Rectal smooth muscle tissue (tissue), 1 donor: ENCODE measurements around the gene IL24.
A peak's percentile ranks its signal among the peaks of the same experiment; 100 is the strongest.
"Not testable (repeated sequence)": the region's sequence is repeated elsewhere in the genome, so short reads cannot be mapped to it uniquely, and the experiment has no call there.

Experiments
- H3K27ac ChIP-seq: one replicate; pipeline ENCODE4 v1.7.0; 2013; ENCODE audit warnings: low read depth, low read length, inconsistent platforms
- H3K27me3 ChIP-seq: one replicate; pipeline ENCODE4 v1.7.0; 2013; ENCODE audit warnings: low read length; ENCODE audit not compliant: control insufficient read depth, insufficient read depth
- H3K36me3 ChIP-seq: one replicate; pipeline ENCODE4 v1.7.0; 2013; ENCODE audit warnings: low read length; ENCODE audit not compliant: control insufficient read depth, insufficient read depth
- H3K4me1 ChIP-seq: one replicate; pipeline ENCODE4 v1.7.0; 2013; ENCODE audit warnings: low read length; ENCODE audit not compliant: control insufficient read depth, insufficient read depth
- H3K4me3 ChIP-seq: one replicate; pipeline ENCODE4 v1.7.0; 2013; ENCODE audit warnings: low read length
- H3K9ac ChIP-seq: one replicate; pipeline ENCODE4 v1.7.0; 2013; ENCODE audit warnings: low read length

IL24 gene

DNA sequence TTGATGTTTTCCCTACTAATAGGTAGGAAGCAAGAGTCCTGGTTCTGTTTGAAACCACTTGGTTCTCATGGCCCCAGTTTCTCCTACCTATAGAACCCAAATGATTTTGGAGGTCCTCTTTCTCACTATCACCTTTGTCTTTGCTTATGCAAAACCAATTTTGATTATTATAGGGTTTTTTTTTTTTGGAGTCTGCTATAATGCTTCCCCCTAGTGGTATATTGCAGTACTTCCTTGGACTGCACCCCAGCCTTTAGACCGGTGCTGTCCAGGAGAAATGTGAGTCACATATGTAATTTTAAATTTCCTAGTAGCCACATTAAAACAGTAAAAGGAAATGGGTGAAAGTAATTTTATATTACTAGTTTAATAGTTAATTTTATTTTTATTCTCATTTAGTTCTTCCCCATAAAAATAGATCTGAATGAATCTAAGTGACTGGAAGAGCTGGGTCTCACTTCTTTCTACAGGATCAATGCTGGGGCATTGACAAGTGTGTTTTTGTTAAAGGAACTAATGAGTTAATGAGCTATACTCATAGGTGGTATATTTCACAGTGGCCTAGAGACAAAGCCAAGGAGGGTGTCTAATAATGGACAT lies 13.9 kb downstream of the IL24 start:
- Histone ChIP-seq H3K4me1 (peaks cover 4% of the 10 kb centered on the region), H3K27me3 (peaks cover 10% of the 10 kb centered on the region), H3K27ac (no peak overlapping the region), H3K4me3 (no peak overlapping the region), H3K9ac (no peak overlapping the region), H3K36me3 (no peaks in the 10 kb centered on the region)

DNA sequence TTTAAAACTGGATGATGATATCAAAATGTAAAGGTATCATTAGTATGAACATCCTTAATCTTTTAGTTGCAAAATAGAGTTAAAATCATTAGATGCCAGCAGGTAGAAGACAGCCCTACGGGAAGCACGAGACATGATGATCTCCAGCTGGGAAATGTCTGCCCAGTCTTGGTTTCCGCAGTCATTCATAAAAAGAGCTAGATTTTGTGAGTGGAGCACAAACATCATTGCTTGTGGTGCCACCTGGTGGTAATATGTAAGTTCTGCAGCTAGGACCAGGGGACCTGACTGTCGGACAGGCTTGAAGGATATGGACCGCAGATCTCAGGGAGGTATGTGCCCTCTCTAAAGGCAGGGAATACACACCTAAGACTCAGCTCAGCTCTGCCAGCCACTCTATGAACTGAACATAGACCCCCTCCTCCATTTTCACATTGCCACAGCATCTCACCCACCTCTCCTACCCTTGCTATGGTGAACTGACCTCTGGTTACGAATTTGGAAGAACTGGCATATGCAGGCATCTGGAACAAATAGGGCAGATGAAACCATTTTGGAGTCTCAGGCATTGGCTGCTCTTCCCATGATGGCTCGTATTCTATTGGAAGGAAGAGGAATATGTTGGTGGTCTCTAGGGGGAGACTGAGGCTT lies 15.3 kb downstream of the IL24 start:
- H3K9ac ChIP-seq, result no peak overlapping the region
- no peaks in the 10 kb centered on the region for H3K36me3 ChIP-seq
- H3K4me1 ChIP-seq, result peaks cover 4% of the 10 kb centered on the region
- H3K27me3 ChIP-seq, result peaks cover 10% of the 10 kb centered on the region
- no peak overlapping the region for H3K27ac ChIP-seq
- no peak overlapping the region for H3K4me3 ChIP-seq

DNA sequence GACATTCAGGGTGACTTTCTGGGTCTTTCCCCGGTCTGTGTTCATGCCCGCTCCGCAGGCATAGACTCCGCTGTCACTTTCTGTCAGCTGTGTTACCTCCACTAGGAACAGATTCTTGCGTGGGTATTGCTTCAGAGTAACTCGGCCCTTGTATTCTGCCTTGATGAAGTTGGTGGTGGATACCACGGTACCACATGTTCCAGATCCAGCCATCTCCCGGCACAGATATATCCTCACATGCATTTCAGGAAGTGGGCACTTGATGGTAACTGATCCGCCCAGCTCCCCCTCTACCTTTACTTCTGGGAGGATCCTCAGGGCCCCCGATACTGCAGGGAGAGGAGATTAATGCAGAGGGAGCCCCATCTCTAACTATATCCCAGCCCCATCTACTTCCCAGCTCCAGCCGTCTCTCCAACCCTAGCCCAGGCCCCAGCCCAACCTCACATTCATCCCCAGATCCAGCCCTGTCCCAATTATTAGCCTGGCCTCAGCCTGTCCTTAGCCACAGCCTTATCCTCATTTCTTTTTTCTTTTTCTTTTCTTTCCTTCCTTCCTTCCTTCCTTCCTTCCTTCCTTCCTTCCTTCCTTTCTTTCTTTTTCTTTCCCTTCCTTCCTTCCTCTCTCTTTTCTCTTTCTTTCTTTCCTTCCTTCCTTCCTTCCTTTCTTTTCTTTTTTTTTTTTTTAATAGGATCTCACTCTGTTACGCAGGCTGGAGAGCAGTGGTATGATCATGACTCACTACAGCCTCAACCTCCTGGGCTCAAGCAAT lies 16.7 kb downstream of the IL24 start:
- Histone ChIP-seq H3K9ac (no peak overlapping the region), H3K4me3 (no peak overlapping the region), H3K4me1 (peaks cover 4% of the 10 kb centered on the region), H3K36me3 (no peaks in the 10 kb centered on the region), H3K27ac (no peak overlapping the region), H3K27me3 (peaks cover 10% of the 10 kb centered on the region)

DNA sequence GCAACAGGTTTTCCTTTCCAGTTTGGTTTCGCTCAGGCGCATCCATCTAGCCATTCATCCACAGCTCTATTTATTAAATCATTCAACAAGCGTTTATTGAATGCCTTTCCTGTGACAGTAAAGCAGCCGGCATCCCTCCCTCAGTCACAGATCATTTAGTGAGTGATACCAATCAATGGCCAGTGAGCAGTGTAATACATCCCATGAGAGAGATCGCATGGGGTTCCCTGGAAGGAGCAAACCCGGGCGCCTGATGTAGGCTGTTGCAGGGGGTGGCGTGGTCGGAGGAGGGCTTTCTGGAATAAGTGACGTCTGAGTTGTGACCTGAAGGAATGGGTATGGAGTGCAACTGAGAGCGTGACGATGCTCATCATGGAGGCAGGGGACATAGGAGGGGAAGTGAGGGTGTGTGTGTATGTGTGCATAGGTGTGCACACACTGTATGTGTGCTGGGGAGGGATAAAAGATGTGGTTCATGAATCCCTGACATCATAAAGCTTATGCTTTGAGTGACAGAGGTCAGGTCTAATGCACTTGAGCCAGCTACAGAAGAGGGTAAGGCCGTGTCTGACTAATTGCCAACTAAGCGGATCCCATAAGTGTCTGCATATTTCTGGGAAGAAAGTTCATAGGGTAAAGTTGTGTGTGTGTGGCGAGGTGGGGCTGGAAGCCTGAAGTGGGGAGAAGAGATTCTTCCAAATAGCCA lies 17.9 kb downstream of the IL24 start:
- Histone ChIP-seq H3K27ac (no peak overlapping the region), H3K36me3 (no peaks in the 10 kb centered on the region), H3K4me3 (no peak overlapping the region), H3K4me1 (no peaks in the 10 kb centered on the region), H3K9ac (no peak overlapping the region), H3K27me3 (peaks cover 2% of the 10 kb centered on the region)

DNA sequence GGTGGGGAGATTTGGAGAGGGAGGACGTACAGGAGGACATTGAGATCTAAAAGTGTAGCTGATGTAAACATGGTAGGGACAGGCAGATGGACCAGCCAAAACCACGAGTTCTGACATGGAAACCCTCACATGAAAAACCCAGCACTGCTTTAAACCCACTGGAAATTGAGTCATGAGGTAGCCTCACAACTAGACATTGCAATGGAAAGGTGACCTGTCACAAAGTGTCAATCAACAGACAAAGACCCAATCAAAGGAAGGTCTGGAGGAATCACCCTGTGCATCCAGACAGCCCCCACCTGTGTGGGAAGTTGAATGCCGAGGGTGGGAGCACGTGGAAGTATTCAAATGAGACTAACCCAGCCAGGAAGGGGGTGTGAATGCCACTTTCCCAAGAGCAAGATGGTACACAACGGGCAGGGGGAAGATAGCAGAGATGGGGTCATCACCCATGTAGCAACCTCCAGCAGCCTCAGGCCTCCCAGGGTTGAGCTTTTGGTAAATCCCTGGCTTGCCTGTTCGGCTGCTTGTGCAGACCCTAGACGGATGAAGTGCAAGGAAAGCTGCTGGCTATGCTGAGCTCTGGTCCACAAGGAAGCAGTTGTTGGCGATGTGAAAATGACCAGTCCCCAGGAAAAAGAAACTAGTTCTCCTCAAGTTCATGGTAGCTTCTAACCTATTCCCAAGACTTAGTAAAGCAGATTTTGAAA lies 18.9 kb downstream of the IL24 start:
- Histone ChIP-seq H3K4me3 (no peak overlapping the region), H3K4me1 (no peaks in the 10 kb centered on the region), H3K36me3 (no peaks in the 10 kb centered on the region), H3K9ac (no peak overlapping the region), H3K27me3 (no peaks in the 10 kb centered on the region), H3K27ac (no peak overlapping the region)

DNA sequence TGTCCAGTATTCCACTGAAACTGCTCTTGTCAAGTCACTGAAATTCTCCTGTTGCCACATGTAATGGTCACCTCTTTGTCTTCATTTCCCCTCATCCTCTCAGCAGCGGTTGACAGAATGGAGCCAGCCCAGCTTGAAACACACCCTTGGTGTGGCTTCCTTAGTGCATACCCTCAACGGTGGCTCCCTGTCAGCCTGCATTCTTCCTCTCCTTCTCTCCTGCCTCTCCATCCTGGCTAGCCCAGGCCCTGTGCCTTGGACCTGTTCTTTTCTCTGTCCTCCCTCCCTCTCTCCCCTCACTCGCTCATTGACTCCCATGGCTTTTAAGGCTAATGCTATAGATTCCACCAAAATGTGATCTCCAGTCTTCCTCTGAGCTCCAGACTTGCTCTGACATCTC lies 20.8 kb downstream of the IL24 start:
- Histone ChIP-seq H3K9ac (no peak overlapping the region), H3K27me3 (no peaks in the 10 kb centered on the region), H3K36me3 (no peaks in the 10 kb centered on the region), H3K4me1 (no peaks in the 10 kb centered on the region), H3K4me3 (no peak overlapping the region), H3K27ac (no peak overlapping the region)

DNA sequence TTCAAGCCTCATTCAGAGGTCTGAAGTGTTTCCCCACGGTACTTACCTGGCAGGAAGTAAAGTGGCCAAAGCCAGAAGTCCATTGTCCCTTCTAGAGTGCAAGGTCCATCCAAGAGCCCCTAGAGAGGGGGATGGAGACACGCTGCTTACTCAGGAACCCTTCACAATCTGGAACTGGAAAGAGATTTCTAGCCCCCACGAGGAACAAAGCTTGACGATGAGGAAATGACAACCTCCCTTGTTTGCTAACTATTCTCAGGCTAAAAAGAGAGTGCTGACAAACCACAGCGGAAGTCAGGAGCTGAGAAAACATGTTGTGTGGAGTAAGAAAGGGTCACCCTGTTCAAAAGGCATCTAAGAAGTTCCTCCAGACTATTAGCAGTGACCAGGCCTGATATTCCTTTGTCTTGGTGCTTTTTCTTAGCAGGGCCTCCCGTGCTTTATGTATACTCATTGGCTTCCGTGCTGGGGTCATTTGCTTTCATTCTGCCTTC lies 24.6 kb downstream of the IL24 start, which contains the start of gene FCMR:
TSS of gene FCMR (minus strand) at position 170 of the 494 bp plus-strand sequence. CDS start at position 83, 87 bp downstream.
- Histone ChIP-seq H3K4me3 (peak within 1 kb of the TSS; percentile 32), H3K27me3 (no peaks in the 10 kb centered on the region), H3K9ac (peak within 1 kb of the TSS; percentile 18), H3K36me3 (no peaks in the 10 kb centered on the region), H3K4me1 (no peaks in the 10 kb centered on the region), H3K27ac (no peak within 1 kb of the TSS)

DNA sequence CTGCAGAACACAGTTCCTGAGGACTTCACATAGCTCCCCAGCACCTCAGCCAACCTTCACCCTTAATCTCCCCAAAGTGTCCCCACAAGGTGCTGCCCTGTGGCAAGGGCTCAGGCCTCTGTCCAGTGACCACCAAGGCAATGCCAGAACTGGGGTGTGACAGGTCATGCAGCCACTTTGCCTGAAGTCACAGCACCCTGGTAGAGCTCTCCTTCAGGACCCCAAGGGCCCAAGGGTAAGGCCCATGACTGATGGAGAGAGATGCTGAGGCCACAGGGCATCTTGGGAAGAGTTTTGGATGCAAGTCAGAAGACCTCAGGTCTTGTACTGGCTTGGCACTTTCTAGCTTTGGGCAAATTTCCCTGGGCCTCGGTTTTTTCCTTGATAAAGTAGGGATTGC lies 25.3 kb downstream of the IL24 start:
- Histone ChIP-seq H3K36me3 (no peaks in the 10 kb centered on the region), H3K9ac (no peak overlapping the region), H3K27ac (no peak overlapping the region), H3K4me1 (no peaks in the 10 kb centered on the region), H3K4me3 (no peak overlapping the region), H3K27me3 (no peaks in the 10 kb centered on the region)

DNA sequence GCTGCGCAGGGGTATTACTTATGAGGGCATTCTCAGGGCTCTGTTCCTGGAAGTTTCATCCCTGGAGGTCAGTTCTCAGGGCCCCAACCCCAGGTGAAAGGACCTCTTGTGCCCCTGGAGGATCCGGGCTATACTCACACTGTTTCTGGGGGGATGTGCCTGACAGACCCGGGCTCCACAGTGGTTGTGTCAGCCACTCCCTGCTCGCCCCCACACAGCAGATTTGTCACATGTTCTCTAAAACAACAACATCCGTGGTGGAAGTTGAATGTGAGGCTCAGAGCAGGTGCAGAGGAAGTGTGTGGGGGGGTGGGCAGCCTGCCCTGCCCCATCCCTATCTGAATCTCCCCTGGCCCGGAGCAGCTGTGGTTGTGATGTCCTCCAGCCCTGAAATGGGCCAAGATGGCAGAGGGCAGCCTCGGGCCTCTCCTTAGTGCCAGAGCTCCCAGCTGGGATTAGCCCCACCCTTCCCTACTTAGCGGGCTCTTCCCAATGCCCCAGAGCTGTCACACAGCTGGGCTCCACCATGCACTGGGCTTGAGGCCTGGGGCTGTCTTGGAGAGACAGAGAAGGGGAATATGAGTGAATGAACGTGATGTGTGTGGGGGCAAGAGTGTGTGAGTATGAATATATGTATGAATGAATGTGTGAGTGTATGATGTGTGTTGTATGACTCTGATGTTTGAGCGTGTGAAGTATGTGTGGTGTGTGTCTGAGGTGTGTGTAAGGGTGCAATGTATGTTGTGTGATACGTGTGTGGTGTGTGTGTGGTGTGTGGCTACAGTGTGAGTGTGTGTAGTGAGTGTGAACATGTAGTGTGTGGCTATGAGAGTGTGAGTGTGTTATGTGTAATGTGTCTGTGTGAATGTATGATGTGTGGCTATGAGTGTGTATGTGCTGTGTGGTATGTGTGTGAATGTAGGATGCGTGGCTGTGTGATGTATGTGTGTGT lies 26.0 kb downstream of the IL24 start:
- Histone ChIP-seq H3K27ac (no peak overlapping the region), H3K27me3 (no peaks in the 10 kb centered on the region), H3K36me3 (no peaks in the 10 kb centered on the region), H3K4me1 (no peaks in the 10 kb centered on the region), H3K9ac (peak overlapping the region; percentile 1), H3K4me3 (no peak overlapping the region)

DNA sequence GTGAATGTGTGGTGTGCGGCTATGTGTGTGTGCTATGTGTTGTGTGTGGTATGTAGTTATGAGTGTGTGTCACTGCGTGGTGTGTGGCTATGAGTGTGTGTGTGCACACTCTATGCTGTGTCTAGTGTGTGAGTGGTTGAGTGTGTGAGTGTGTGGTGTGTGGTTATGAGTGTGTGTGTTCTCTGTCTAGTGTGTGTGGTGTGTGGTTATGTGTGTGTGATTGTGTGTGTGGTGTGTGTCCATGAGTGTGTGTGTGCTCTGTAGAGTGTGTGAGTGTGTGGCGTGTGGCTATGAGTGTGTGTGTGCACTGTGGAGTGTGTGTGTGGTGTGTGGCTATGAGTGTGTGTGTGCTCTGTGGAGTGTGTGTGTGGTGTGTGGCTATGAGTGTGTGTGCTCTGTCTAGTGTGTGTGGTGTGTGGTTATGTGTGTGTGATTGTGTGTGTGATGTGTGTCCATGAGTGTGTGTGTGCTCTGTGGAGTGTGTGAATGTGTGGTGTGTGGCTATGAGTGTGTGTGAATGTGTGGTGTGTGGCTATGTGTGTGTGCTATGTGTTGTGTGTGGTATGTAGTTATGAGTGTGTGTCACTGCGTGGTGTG lies 26.8 kb downstream of the IL24 start:
- H3K9ac ChIP-seq, result peak overlapping the region; percentile 1
- H3K4me1 ChIP-seq, H3K27me3 ChIP-seq, H3K27ac ChIP-seq, H3K4me3 ChIP-seq, H3K36me3 ChIP-seq: not testable (repeated sequence)

DNA sequence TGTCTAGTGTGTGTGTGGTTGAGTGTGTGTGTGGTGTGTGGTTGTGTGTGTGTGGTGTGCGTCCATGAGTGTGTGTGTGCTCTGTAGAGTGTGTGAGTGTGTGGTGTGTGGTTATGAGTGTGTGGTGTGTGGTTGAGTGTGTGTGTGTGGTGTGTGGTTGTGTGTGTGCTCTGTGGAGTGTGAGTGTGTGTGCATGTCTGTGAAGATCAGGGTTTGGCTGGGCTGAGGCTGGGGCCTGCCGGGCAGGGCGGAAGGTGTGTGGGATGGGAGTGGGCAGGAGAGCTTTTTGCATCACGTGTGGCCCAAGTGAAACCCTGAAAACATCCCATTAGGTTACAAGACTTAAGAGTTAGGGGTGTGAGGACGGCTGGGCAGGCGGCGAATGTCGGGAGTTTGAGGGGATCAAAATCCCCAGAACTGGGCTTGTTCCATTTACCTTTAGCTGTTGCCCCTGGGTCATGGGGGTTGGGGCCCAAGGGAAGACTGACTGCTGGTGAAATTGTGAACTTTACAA lies 27.4 kb downstream of the IL24 start:
- Histone ChIP-seq H3K9ac (no peak overlapping the region), H3K36me3 (no peaks in the 10 kb centered on the region), H3K4me1 (no peaks in the 10 kb centered on the region), H3K27ac (no peak overlapping the region), H3K27me3 (no peaks in the 10 kb centered on the region), H3K4me3 (no peak overlapping the region)
